ENCODE measurements around the gene SHISAL2A. TPM values are rescaled to one million over a fixed set of nuclear protein-coding genes. Genes with fewer than 3 reads are reported as not detected.
A peak's percentile ranks its signal among the peaks of the same experiment; 100 is the strongest.

SHISAL2A gene
- total and polyA plus RNA-seq, 2 of the 8 experiments (the other 6 are each of a cell fraction or from before 2014, with no cell fraction given), result 0.74 to 2.1 TPM

GRCh38 chr1:52702886-52703787, 70.2 kb downstream of the SHISAL2A start:
- no peak overlapping the region for H3K14ac ChIP-seq (ENCODE audit: insufficient read length)
- H2BK12ac ChIP-seq (ENCODE audit: low read depth, low read length), result no peak overlapping the region
- H3K4me2 ChIP-seq (ENCODE audit: insufficient read depth in 1 of 2, low read depth in 2 of 2, low read length in 2 of 2), result peak overlapping the region; percentile 62 to 79
- peak; percentile 76 to 84 for DNase-seq (ENCODE audit: low read depth in 1 of 2, low spot score in 2 of 2)
- H4K91ac ChIP-seq (replicated peaks; ENCODE audit: insufficient read length, low read length), result no peak overlapping the region
- ChIA-PET CTCF (ENCODE audit: partially characterized antibody) (interaction anchor here (1.1 to 1.3 kb wide), 3 partner anchors 10 to 218 kb away, joined by 3 to 6 read pairs (median 3); partner anchors contain the start of gene ECHDC2), POLR2A (ENCODE audit: partially characterized antibody) (interaction anchor here (0.6 to 1.2 kb wide), 7 partner anchors 11 to 291 kb away, joined by 3 to 4 read pairs (median 3); partner anchors contain the start of gene ZYG11A)
- WGBS, 2 experiments (ENCODE audit: extremely low coverage in 1 of 2, insufficient coverage in 1 of 2, insufficient read length in 1 of 2, insufficient replicate concordance in 2 of 2, low coverage in 1 of 2, low lambda C conversion rate in 2 of 2, missing lambda C conversion rate in 1 of 2), result 7% methylated on average over 35 of the region's 35 CpGs; no CpG with 5 or more reads in 1 of the 2 experiments
- H4K5ac ChIP-seq (ENCODE audit: insufficient read length, low read depth, low read length), result no peak overlapping the region
- H3K4ac ChIP-seq (replicated peaks; ENCODE audit: insufficient read length, low read depth, low read length), result no peak overlapping the region
- no peaks in the 10 kb centered on the region for H3K36me3 ChIP-seq (ENCODE audit: control insufficient read depth in 2 of 4, insufficient read depth in 4 of 4, low read length in 3 of 4)
- no peak overlapping the region for H3K18ac ChIP-seq (ENCODE audit: extremely low read depth, low read length)
- peak; percentile 65 for FAIRE-seq
- H4K20me1 ChIP-seq (replicated peaks in 1 of 2; ENCODE audit: control insufficient read depth in 1 of 2, insufficient read depth in 2 of 2, low read length in 2 of 2), result no peaks in the 10 kb centered on the region
- H3K9me3 ChIP-seq (ENCODE audit: insufficient read depth in 2 of 2, low read depth in 1 of 2, low read length in 1 of 2), result no peaks in the 10 kb centered on the region
- H2BK5ac ChIP-seq (ENCODE audit: low read depth, low read length), result no peak overlapping the region
- H3K23me2 ChIP-seq (ENCODE audit: low read depth, low read length), result peaks cover 8% of the 10 kb centered on the region; the same call in 1 of the 2 replicates
- H3K4me1 ChIP-seq (replicated peaks in 1 of 4; ENCODE audit: control insufficient read depth in 3 of 4, insufficient read depth in 4 of 4, low read length in 3 of 4), result peaks cover 4 to 7% (median 4%) of the 10 kb centered on the region in 4 experiments; a peak in 5 of 7 replicates
- H3K56ac ChIP-seq (replicated peaks; ENCODE audit: insufficient read length, low read depth, low read length), result no peak overlapping the region
- peak overlapping the region; percentile 72; the same call in 1 of the 2 replicates for H2AFZ ChIP-seq (ENCODE audit: low read length)
- no peaks in the 10 kb centered on the region; the same call in 1 of the 2 replicates for H3K79me1 ChIP-seq (ENCODE audit: low read depth, low read length)
- H3K4me3 ChIP-seq (ENCODE audit: extremely low read depth in 1 of 4, insufficient read depth in 2 of 4, low read depth in 3 of 4, low read length in 4 of 4), result peak overlapping the region; percentile 48 to 76 (median 60)
- no peak overlapping the region for H2BK15ac ChIP-seq (ENCODE audit: low read length)
- H2BK120ac ChIP-seq (replicated peaks; ENCODE audit: low read depth, low read length), result no peak overlapping the region
- no peak overlapping the region for H3K27ac ChIP-seq (ENCODE audit: low read depth, low read length)
- no peaks in the 10 kb centered on the region for H3K79me2 ChIP-seq (ENCODE audit: control insufficient read depth in 1 of 2, insufficient read depth in 2 of 2, low read length in 2 of 2)
- H3K23ac ChIP-seq (ENCODE audit: insufficient read length), result no peak overlapping the region
- H3K27me3 ChIP-seq (replicated peaks in 1 of 4; ENCODE audit: control insufficient read depth in 3 of 4, extremely low read depth in 1 of 4, insufficient read depth in 3 of 4, low read length in 3 of 4), result no peaks in the 10 kb centered on the region
- no peak overlapping the region for H2AK5ac ChIP-seq (ENCODE audit: low read depth, low read length)
- peak overlapping the region; percentile 35; the same call in 1 of the 2 replicates for H4K8ac ChIP-seq (ENCODE audit: extremely low read depth, insufficient read depth, low read length)
- no peak overlapping the region for H2BK20ac ChIP-seq (ENCODE audit: low read length)
- peak overlapping the region in 3 of 4 experiments; percentile 29 to 66 (median 61); a peak in 5 of 7 replicates for H3K9ac ChIP-seq (replicated peaks in 1 of 4; ENCODE audit: extremely low read depth in 1 of 4, low read depth in 3 of 4, low read length in 3 of 4)
- TF ChIP-seq ATF2 (IDR thresholded peaks at IDR 0.05; ENCODE audit: low read length) (peak; percentile 100), EGR1 (IDR thresholded peaks at IDR 0.05; ENCODE audit: borderline replicate concordance, low read depth, low read length) (no peak), SRF (IDR thresholded peaks at IDR 0.05; ENCODE audit: low read depth, low read length) (no peak), CTCF (IDR thresholded peaks at IDR 0.05; ENCODE audit: control extremely low read depth in 1 of 3, insufficient read depth in 1 of 3, low read depth in 1 of 3, low read length in 3 of 3) (no peak), SAP30 (IDR thresholded peaks at IDR 0.05; ENCODE audit: insufficient read depth, insufficient replicate concordance, low read length) (peak; percentile 94), CEBPB (IDR thresholded peaks at IDR 0.05; ENCODE audit: low read depth, low read length) (peak; percentile 67; the same call in 1 of the 2 replicates)

All from H1 (cell line).